HepG2 (cell line): Measurements from ENCODE around the gene BTBD1. TPM values are rescaled to one million over a fixed set of nuclear protein-coding genes. Genes with fewer than 3 reads are reported as not detected.

Source experiments
- ATAC-seq: fragments of 200-7000 bp; cut with Tn5 transposase; 3 replicates; pipeline ENCODE4 v1.9.1; 2020; ENCODE audit warnings: mild to moderate bottlenecking, moderate library complexity
- BruUV-seq: library from RNA; stranded (reverse); fragments of 400-500 nt; replicated peaks from 2 replicates; lab custom pipeline; 2021; lab: Mats Ljungman, UMichigan
- CTCF ChIA-PET: fragments of 300-600 bp; formaldehyde crosslinking; extraction: SDS; loops from one replicate; lab custom pipeline; 2021; ENCODE audit warnings: low total read pairs, inconsistent platforms, low intra/inter-chr PET ratio; lab: Yijun Ruan, JAX
- POLR2A ChIA-PET: fragments of 350-600 bp; sonication (Branson Sonifier 250); formaldehyde crosslinking; loops from one replicate; lab custom pipeline; 2020; ENCODE audit warnings: antibody characterized with exemption, inconsistent platforms; lab: Yijun Ruan, JAX
- DNase-seq: peaks from one replicate; pipeline ENCODE4 v3.0.0-alpha.2; 2015; ENCODE audit warnings: low spot score
- FAIRE-seq: peaks from 3 replicates; lab custom pipeline; 2011; peaks lifted over from hg19 to GRCh38; lab: Jason Lieb, UNC
- H2AFZ ChIP-seq: one replicate; pipeline ENCODE4 v1.6.1; 2011; ENCODE audit warnings: low read length, inconsistent platforms
- H3K27ac ChIP-seq: fragments of 300-600 bp; 3 replicates; pipeline ENCODE4 v1.8.0; 2011; ENCODE audit warnings: mixed run types, mild to moderate bottlenecking, mixed read lengths, low read length, inconsistent platforms; ENCODE audit not compliant: insufficient read depth; ENCODE audit errors: extremely low read length
- H3K27me3 ChIP-seq, 2 experiments: fragments of 200-600 bp in 1 of 2; 2 replicates in 1 of 2; 3 replicates in 1 of 2; pipeline versions ENCODE4 v1.6.0 to v1.8.0; 2011; ENCODE audit warnings: low read length in 2 of 2, mild to moderate bottlenecking in 2 of 2, moderate library complexity in 2 of 2, inconsistent platforms in 1 of 2; ENCODE audit not compliant: insufficient read depth in 2 of 2, control insufficient read depth in 1 of 2
- H3K36me3 ChIP-seq, 2 experiments: fragments of 200-600 bp in 1 of 2; replicated peaks in 1 of 2; 2 replicates in 1 of 2; 3 replicates in 1 of 2; pipeline versions ENCODE4 v1.5.1 to v1.8.0; 2011; ENCODE audit warnings: low read length in 2 of 2, inconsistent platforms in 1 of 2; ENCODE audit not compliant: insufficient read depth in 2 of 2, control insufficient read depth in 1 of 2
- H3K4me1 ChIP-seq: 2 replicates; pipeline ENCODE4 v1.5.1; 2012; ENCODE audit warnings: low read length, inconsistent platforms; ENCODE audit not compliant: insufficient read depth
- H3K4me2 ChIP-seq: 2 replicates; pipeline ENCODE4 v1.6.0; 2011; ENCODE audit warnings: low read depth, low read length, inconsistent platforms
- H3K4me3 ChIP-seq, 3 experiments: fragments of 200-600 bp in 1 of 3; sonication (generic), shearing (Covaris generic) in 1 of 3; replicated peaks in 1 of 3; 2 replicates each; pipeline ENCODE4 v1.5.1; 2011 to 2016; ENCODE audit warnings: low read length in 3 of 3, inconsistent platforms in 2 of 3, low read depth in 2 of 3, mild to moderate bottlenecking in 2 of 3, control low read depth in 1 of 3, mixed read lengths in 1 of 3; ENCODE audit not compliant: insufficient read depth in 1 of 3
- H3K79me2 ChIP-seq: one replicate; pipeline ENCODE4 v1.6.1; 2011; ENCODE audit warnings: low read length, inconsistent platforms; ENCODE audit not compliant: insufficient read depth
- H3K9ac ChIP-seq: 2 replicates; pipeline ENCODE4 v1.6.0; 2011; ENCODE audit warnings: mild to moderate bottlenecking, low read depth, low read length, inconsistent platforms; ENCODE audit not compliant: insufficient read depth
- H3K9me3 ChIP-seq: 2 replicates; pipeline ENCODE4 v1.5.1; 2012; ENCODE audit warnings: mild to moderate bottlenecking, low read length
- H4K20me1 ChIP-seq: 2 replicates; pipeline ENCODE4 v1.6.0; 2011; ENCODE audit warnings: inconsistent platforms, mild to moderate bottlenecking, low read length, moderate library complexity; ENCODE audit not compliant: insufficient read depth
- CTCF ChIP-seq: sonication (generic); formaldehyde crosslinking; IDR thresholded peaks from 2 replicates; pipeline ENCODE4 v1.5.0; 2020; ENCODE audit warnings: mild to moderate bottlenecking, missing genetic modification reagents, moderate library complexity
- MAFG ChIP-seq: sonication (generic); formaldehyde crosslinking; IDR thresholded peaks from 2 replicates; pipeline ENCODE4 v1.5.1; 2020; ENCODE audit warnings: mild to moderate bottlenecking, missing genetic modification reagents
- MTF1 ChIP-seq: sonication (generic); formaldehyde crosslinking; IDR thresholded peaks from 2 replicates; pipeline ENCODE4 v1.5.0; 2020; ENCODE audit warnings: missing genetic modification reagents
- PCBP2 ChIP-seq: fragments of 200-400 bp; formaldehyde crosslinking; optimal IDR thresholded peaks from 2 replicates; pipeline ENCODE3; 2018; ENCODE audit warnings: low read length, low read depth; ENCODE audit not compliant: poor library complexity, severe bottlenecking
- RFXAP ChIP-seq: sonication (generic); formaldehyde crosslinking; IDR thresholded peaks from 2 replicates; pipeline ENCODE4 v1.4.0; 2020; ENCODE audit warnings: missing genetic modification reagents, borderline replicate concordance
- ZNF431 ChIP-seq: sonication (generic); formaldehyde crosslinking; IDR thresholded peaks from 2 replicates; pipeline ENCODE4 v1.9.0; 2022; ENCODE audit warnings: missing genetic modification reagents, low read depth, mild to moderate bottlenecking, borderline replicate concordance
- ZNF775 ChIP-seq: sonication (generic); formaldehyde crosslinking; IDR thresholded peaks from 2 replicates; pipeline ENCODE4 v1.4.0; 2020; ENCODE audit warnings: missing genetic modification reagents, mild to moderate bottlenecking, moderate library complexity, borderline replicate concordance
- WGBS: methylation state at CpG from one replicate; pipeline ENCODE4 v1.1.6; 2017; ENCODE audit warnings: low lambda C conversion rate; 5-methylcytosine and 5-hydroxymethylcytosine counted together
- in situ Hi-C: cut with HindIII; loops from 2 replicates; pipeline ENCODE4 v1.10.0; 2017; ENCODE audit warnings: low pct_unique_long_range_greater_than_20kb; ENCODE audit not compliant: extremely low pct_ligation_motif_present
- intact Hi-C: fragments of 100-400 bp; cut with micrococcal nuclease; formaldehyde crosslinking; loops from one replicate; pipeline ENCODE4 v1.10.0; 2022; ENCODE audit not compliant: unreplicated experiment
- polyA plus RNA-seq, 8 experiments: library from polyadenylated mRNA; depleted of rRNA in 3 of 8; stranded (reverse) in 7 of 8; unstranded in 1 of 8; fragments of >200 nt; fragmentation: Illumina TruSeq in 4 of 8; extraction: Trizol in 4 of 8; gene quantifications; 2 replicates each; pipeline versions ENCODE4 v1.2.1 to v1.2.3, GENCODE V29; 2011 to 2016; ENCODE audit warnings: low read depth in 4 of 8, missing spikeins in 1 of 8, mixed read lengths in 1 of 8; ENCODE audit not compliant: insufficient read depth in 1 of 8
- total RNA-seq, 5 experiments: library from RNA; depleted of rRNA; stranded (reverse); fragments of >200 nt; fragmentation: Illumina TruSeq; extraction: Trizol; gene quantifications; 2 replicates each; pipeline ENCODE4 v1.2.3, GENCODE V29; 2016; ENCODE audit warnings: low read depth in 1 of 5
- TF ChIP-seq, protein P1 (sequence below): sonication (generic); formaldehyde crosslinking; IDR thresholded peaks from 2 replicates; pipeline ENCODE4 v1.4.0; 2020; ENCODE audit warnings: missing genetic modification reagents, borderline replicate concordance

BTBD1 gene
- total and polyA plus RNA-seq, 2 of the 13 experiments (the other 11 are each of a cell fraction or from before 2014, with no cell fraction given), result 32.1 to 53.9 TPM

DNA sequence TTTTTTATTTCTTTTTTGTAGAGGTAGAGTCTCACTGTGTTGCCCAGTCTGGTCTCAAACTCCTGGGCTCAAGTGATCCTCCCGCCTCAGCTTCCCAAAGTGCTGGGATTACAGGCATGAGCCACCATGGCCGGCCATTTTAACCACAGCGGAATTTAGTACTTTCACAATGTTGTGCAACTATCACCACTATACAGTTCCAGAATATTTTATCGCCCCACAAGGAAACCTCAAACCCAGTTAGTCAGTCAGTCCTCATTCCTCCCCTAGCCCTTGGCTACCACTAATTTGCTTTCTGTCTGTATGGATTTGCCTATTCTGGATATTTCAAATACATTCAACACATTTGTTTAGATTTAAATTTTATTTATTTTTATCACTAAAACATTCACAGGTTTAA is 99.0 kb downstream of the BTBD1 start:
- no peak for FAIRE-seq

More for the DNA sequence above, 99.0 kb downstream of the BTBD1 start:
- no peak for TF ChIP-seq MAFG (CRISPR knock-in tag)
- TF ChIP-seq, protein P1, sequence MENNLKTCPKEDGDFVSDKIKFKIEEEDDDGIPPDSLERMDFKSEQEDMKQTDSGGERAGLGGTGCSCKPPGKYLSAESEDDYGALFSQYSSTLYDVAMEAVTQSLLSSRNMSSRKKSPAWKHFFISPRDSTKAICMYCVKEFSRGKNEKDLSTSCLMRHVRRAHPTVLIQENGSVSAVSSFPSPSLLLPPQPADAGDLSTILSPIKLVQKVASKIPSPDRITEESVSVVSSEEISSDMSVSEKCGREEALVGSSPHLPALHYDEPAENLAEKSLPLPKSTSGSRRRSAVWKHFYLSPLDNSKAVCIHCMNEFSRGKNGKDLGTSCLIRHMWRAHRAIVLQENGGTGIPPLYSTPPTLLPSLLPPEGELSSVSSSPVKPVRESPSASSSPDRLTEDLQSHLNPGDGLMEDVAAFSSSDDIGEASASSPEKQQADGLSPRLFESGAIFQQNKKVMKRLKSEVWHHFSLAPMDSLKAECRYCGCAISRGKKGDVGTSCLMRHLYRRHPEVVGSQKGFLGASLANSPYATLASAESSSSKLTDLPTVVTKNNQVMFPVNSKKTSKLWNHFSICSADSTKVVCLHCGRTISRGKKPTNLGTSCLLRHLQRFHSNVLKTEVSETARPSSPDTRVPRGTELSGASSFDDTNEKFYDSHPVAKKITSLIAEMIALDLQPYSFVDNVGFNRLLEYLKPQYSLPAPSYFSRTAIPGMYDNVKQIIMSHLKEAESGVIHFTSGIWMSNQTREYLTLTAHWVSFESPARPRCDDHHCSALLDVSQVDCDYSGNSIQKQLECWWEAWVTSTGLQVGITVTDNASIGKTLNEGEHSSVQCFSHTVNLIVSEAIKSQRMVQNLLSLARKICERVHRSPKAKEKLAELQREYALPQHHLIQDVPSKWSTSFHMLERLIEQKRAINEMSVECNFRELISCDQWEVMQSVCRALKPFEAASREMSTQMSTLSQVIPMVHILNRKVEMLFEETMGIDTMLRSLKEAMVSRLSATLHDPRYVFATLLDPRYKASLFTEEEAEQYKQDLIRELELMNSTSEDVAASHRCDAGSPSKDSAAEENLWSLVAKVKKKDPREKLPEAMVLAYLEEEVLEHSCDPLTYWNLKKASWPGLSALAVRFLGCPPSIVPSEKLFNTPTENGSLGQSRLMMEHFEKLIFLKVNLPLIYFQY, result no peak
- no peak for TF ChIP-seq MTF1 (CRISPR knock-in tag)
- TF ChIP-seq ZNF431 (CRISPR knock-in tag), result no peak
- no peak for TF ChIP-seq RFXAP (CRISPR knock-in tag)
- no peak for TF ChIP-seq CTCF (CRISPR knock-in tag)
- no peak for TF ChIP-seq ZNF775 (CRISPR knock-in tag)
- TF ChIP-seq PCBP2, result no peak
- intact Hi-C loops, result no loop called here
- Histone ChIP-seq H3K4me3 (no peak overlapping the region), H3K36me3 (no peaks in the 10 kb centered on the region), H3K9ac (no peak overlapping the region), H3K79me2 (no peaks in the 10 kb centered on the region), H3K4me1 (peaks cover 15% of the 10 kb centered on the region), H3K27me3 (no peaks in the 10 kb centered on the region), H3K4me2 (no peak overlapping the region), H2AFZ (no peak overlapping the region), H3K27ac (no peak overlapping the region), H4K20me1 (no peaks in the 10 kb centered on the region), H3K9me3 (no peaks in the 10 kb centered on the region)
- BruUV-seq, result no TSS peak
- 78% methylated on average over 4 of the region's 4 CpGs for WGBS
- ChIA-PET CTCF (no interaction called here), POLR2A (no interaction called here)
- in situ Hi-C loops, result no loop called here
- DNase-seq (no peak), ATAC-seq (no peak)
